HL-60/S4 treated with retinoic acid at 250 ng/mL for 4 days and 3 days (cell line): ENCODE measurements around the gene POR.

ENCODE experiments used
- in situ Hi-C: fragments of 300-500 bp; cut with MboI; formaldehyde crosslinking; loops from 2 replicates; pipeline ENCODE4 v1.7.0; 2022; ENCODE audit warnings: low sequenced_read_pairs

The POR gene

GRCh38 chr7:75971309-75971960 lies 56.5 kb downstream of the POR start:
- in situ Hi-C loops = no loop called here

GRCh38 chr7:75971961-75972763 lies 57.2 kb downstream of the POR start:
- in situ Hi-C loops = no loop called here

- in situ Hi-C loops = no loop called here
Observed at GRCh38 chr7:75977743-75978142, 62.8 kb downstream of the POR start.

- in situ Hi-C loops = no loop called here
Observed at GRCh38 chr7:75979759-75980429, 64.9 kb downstream of the POR start.

GRCh38 chr7:75980430-75981202 lies 65.7 kb downstream of the POR start:
- in situ Hi-C loops = no loop called here

GRCh38 chr7:75981203-75981452 lies 66.2 kb downstream of the POR start:
- in situ Hi-C loops = no loop called here

- in situ Hi-C loops = no loop called here
Observed at GRCh38 chr7:75981453-75982305, 66.7 kb downstream of the POR start.

- in situ Hi-C loops = no loop called here
Observed at GRCh38 chr7:75982306-75983064, 67.5 kb downstream of the POR start.

- in situ Hi-C loops = no loop called here
Observed at GRCh38 chr7:75983471-75984129, 68.6 kb downstream of the POR start.

- in situ Hi-C loops = no loop called here
Observed at GRCh38 chr7:75984130-75985008, 69.4 kb downstream of the POR start.

- in situ Hi-C loops = no loop called here
Observed at GRCh38 chr7:75985009-75985517, 70.1 kb downstream of the POR start.

GRCh38 chr7:75985518-75986146 lies 70.7 kb downstream of the POR start:
- in situ Hi-C loops = no loop called here

GRCh38 chr7:75986147-75986781 lies 71.3 kb downstream of the POR start:
- in situ Hi-C loops = no loop called here

- in situ Hi-C loops = no loop called here
Observed at GRCh38 chr7:75987026-75987804, 72.3 kb downstream of the POR start.

- in situ Hi-C loops = no loop called here
Observed at GRCh38 chr7:75987805-75988567, 73.0 kb downstream of the POR start.
